ENCODE results near the gene SYT5.
"Not testable (repeated sequence)": the region's sequence is repeated elsewhere in the genome, so short reads cannot be mapped to it uniquely, and the experiment has no call there.

SYT5 gene

GRCh38 chr19:55216461-55217198, 36.5 kb upstream of the SYT5 start:
- DNase-seq (ENCODE audit: insufficient read length, low spot score) (peak; percentile 98), FAIRE-seq (no peak)
- TF ChIP-seq CTCF (IDR thresholded peaks at IDR 0.05; ENCODE audit: insufficient read depth, missing control alignments), result no peak

DNA sequence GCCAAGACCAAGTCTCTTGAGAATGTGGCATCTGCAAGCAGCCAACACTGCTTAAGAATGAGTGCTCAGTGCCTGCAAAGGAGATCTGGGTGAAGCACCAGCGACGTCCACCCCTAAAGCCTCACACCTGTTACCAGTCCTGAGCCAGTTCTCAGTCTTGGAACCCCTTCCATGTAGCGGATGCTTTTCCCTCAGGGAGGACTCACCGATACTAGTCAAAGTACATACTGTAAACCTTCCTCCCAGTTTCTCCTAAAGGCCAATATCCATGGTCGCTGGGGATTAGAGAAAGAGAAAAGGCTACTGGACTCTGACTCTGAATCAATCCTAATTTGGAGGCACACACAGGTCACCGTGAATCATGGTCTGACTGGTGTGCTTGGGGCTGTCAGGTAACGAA, 33.5 kb upstream of the SYT5 start:
- no peak for TF ChIP-seq CTCF (IDR thresholded peaks at IDR 0.05; ENCODE audit: insufficient read depth, missing control alignments)
- no peak for DNase-seq (ENCODE audit: insufficient read length, low spot score)
- FAIRE-seq, result no peak

DNA sequence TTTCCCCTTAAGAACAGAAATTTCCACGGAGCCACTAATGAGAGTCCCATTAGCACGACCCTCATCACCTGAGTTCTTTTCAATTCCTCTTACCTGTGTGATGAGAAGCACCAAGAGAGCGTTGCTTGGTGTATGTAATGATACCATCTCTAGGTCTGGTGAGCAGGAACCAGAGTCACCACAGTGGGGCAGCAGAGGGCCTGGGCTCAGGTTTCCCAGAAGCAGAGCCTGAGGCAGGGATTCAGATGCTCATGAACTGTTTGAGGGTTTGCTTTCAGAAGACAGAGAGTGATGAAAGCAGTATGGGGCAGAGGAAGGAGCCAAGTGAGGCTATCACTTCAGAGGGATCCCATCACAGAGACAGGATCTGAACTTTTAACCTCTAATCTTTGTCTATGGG, 32.4 kb upstream of the SYT5 start:
- peak; percentile 8 for TF ChIP-seq CTCF (IDR thresholded peaks at IDR 0.05; ENCODE audit: insufficient read depth, missing control alignments)
- no peak for FAIRE-seq
- DNase-seq (ENCODE audit: insufficient read length, low spot score), result no peak

DNA sequence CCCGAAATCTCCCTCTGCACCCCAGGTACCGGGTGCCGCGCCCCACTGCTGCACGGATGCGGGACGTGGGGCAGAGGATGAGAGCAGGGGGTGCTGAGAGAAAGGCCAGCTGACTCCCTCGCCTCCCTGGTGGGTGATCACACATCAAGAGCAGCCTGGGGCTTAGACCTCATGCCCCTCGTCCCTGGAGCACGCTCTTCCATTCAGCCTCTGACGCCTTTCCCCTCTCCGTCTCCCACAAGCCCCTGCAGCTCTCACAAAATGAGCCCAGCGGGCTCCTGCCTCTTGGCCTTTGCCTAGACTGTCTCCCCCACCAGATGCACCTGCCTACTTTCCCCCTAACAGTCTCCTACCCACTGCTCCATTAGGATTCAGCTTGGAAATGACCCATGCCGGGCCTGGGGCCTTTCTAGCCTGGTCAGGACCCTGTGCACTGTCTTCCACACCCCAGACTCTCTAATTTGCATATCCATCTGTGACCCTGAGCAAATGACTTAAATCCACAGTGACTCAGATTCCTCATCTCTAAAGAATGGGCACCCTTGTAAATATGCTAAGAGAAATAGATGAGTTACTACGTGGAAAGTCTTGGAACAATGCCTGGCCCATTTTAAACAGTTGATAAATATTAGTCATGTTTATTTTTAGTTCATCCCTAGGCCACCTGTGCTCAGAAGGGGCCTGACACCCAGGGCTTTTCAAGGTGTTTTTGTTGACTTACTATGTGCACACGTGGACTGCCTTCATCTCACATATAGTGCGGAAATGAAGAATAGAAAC, 29.8 kb upstream of the SYT5 start:
- no peak for TF ChIP-seq CTCF (IDR thresholded peaks at IDR 0.05; ENCODE audit: insufficient read depth, missing control alignments)
- FAIRE-seq (no peak), DNase-seq (ENCODE audit: insufficient read length, low spot score) (no peak)

- no peak for TF ChIP-seq CTCF (IDR thresholded peaks at IDR 0.05; ENCODE audit: insufficient read depth, missing control alignments)
- no peak for DNase-seq (ENCODE audit: insufficient read length, low spot score)
- no peak for FAIRE-seq
Observed at GRCh38 chr19:55208880-55209692, 29.0 kb upstream of the SYT5 start, which contains the start of gene PTPRH. Gene PTPRH (minus strand): TSS chr19:55209501. CDS start chr19:55209433, 68 bp downstream.

DNA sequence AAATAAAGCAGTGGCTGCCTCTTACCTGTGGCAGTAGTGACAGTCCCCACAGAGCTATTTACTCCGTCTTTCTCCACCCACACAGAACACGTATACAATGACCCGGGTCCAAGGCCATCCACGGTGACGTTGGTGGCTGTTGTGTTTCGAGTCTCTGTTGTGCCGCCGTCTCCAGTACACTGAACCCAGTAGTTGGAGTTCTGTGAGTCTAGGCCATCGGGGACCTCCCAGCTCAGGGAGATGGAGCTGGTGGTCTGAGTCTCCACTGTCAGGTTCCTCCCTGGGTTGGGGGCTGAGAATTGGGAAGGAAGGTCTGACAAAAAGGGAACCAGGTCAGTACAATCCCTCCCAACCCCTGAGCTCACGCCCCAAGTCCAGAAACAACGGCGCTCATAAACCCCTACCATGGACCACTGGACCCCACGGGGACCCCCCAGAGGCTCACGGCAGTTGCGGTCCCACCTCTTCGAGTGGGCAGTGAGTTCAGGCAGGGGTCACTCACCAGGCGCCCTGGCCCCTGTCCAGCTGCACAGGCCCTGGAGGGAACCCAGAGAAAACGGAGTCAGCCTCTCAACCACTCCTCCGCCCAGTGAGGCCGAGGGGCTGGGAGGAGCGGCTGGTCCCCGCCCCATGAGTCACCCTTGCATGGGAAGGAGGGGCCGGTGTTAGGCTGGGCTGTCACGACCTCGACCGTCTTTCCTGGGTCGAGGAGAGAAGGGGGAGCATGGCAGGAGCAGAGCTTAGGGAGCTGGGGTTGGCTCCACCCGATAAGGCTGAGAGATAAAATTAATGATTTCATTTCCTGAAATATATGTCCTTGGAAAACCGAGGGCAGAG, 26.8 kb upstream of the SYT5 start:
- no peak for DNase-seq (ENCODE audit: insufficient read length, low spot score)
- no peak for FAIRE-seq
- TF ChIP-seq CTCF (IDR thresholded peaks at IDR 0.05; ENCODE audit: insufficient read depth, missing control alignments), result no peak

- DNase-seq (ENCODE audit: insufficient read length, low spot score); FAIRE-seq: not testable (repeated sequence)
Observed at GRCh38 chr19:55202199-55202598, 22.1 kb upstream of the SYT5 start.

Measured in D721Med (cell line).